ENCODE measurements around the gene CLEC9A.

Gene CLEC9A

DNA sequence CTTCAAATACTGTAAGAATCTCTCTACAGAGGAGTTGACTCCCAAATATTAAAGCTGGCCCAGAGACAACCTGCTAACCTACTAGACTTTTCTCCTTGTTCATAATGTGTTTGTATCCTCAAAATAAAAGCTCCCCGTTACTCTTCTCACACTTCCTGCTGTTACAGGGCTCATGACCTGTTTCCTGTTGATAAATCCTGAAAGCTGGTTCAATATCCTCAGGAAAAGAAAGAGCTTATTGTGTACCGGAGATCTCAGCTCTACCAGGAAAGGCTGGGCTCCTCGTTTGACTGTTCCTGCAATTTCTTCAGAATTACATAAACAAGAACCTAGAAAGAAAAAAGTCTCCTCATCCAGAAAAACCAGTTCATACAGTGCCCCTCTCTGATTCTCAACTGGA, 37.5 kb downstream of the CLEC9A start:
- DNase-seq: no peak

DNA sequence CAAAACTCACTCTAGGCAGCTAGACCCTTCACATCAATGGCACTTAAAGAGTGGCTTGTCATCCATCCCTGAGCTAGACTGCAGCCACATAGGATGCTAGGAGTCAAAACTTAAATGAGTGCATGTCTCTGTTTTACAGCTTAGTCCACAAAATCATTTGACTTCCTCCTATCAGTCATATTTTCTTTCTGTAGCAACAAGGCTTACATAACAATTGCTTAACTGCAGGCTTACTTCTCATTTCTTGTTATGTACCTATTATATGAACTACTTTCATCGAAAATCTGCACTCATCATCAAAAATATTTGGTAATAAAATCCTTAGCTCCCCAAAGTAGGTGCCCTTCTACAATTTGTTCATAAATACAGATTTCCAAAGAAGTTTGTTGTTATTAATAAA, 38.2 kb downstream of the CLEC9A start:
- DNase-seq: no peak

DNA sequence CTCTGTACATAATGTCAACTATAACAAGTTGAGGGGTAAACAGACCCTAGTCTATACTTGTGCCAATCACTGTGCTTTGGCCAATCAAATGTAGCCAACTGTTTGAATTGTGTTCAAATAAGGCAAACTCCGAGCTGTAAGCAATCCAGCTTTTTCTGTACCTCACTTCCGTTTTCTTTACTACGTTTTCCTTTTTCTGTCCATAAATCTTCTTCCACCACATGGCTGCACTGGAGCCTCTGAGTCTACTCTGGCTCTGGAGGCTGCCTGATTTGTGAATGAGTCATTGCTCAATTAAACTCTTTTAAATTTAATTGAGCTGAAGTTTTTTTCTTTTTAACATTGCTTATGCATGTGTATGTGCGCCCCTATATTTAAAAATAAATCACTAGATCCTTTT, 38.6 kb downstream of the CLEC9A start:
- DNase-seq: peak; percentile 57

DNA sequence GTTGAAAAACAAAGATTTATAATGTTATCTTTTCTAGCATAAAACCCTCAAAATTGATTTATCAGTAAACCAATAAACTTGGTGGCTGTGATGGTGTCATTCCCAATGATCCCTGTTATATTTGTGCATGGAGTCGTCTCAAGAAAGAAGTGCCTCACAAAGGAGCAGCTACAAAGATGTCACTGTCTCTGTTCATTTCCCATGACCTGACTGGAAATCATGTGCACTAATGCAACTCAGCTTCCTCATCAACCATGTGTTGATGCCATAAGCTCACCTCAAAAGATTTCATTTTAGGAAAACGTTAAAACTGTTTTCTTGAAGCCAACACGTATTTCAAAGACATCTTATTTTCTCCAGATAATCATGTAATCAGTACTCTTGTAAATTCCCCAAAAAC, 39.5 kb downstream of the CLEC9A start:
- DNase-seq: no peak

DNA sequence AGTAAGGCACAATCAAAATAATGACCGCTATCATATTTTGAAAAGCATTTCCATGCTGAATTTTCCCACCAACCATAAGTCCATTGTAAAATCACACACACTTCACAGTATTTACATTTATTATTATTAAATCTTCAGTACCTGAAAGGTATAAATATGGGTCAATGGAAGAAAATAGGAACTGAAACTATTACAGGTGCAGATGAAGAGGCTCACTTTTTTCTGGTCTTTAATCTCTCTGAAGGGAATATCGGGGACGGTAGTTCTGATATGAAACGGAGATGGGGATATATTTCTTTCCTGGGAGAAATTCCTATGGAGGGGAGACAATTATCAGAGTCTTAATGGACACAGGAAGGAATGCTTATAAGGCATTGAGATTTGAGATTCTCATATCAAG, 39.9 kb downstream of the CLEC9A start:
- DNase-seq: no peak

DNA sequence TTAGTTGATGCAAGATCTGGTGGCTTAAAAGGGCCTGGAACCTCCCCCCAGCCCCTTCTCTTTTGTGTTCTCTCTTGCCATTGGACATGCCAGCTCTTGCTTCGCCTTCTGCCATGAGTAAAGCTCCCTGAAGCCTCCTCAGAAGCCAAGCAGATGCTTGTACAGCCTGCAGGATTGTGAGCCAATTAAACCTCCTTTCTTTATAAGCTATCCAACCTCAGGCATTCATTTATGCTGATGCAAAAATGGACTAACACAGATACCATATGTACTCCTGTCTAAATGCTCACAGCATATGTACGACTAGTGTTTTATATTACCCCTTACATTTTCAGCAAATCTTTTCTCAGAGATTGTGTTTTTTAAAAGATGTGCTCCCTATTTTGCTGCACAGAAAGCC, 41.6 kb downstream of the CLEC9A start:
- DNase-seq: no peak

- DNase-seq: no peak
These were observed 42.8 kb downstream of the CLEC9A start for GRCh38 chr12:10073261-10073660.

GRCh38 chr12:10075451-10075850, 45.0 kb downstream of the CLEC9A start:
- no peak for DNase-seq

DNA sequence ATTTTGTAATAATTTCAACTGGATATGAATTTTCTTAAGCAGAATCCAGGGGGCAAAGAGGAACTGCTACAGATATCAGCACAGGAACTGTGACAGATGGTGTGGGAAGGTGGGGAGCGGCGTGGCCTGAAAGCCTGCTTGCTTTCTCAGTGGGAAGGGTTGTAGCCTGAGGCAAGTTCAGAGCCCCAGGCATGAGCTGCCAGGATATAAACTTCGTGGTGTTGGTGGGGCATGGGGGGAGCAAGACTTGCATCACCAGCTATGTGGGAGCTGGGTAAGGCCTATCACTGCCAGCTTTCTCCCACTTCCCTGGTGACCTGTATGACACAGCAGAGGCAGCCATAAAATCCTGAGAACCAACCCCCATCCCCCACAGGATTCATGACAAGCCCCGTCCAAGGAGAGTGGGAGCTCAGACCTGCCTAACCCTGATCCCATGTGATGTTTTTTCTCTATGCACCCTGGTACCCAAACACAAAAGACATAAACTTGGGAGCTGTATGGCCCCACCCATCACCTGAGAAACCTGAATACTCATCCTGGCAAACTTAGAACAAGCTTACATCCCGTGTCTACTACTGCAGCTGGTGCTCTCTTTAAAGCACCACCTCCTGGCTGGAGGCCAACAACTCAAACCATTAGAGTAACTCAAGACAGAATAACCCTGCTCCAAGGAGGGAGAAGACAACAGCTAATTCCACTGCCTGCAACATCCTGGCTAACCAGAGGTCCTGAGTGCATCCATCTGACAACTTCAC, 51.8 kb downstream of the CLEC9A start:
- DNase-seq: no peak

GRCh38 chr12:10084733-10085132, 54.3 kb downstream of the CLEC9A start:
- DNase-seq: no peak

DNA sequence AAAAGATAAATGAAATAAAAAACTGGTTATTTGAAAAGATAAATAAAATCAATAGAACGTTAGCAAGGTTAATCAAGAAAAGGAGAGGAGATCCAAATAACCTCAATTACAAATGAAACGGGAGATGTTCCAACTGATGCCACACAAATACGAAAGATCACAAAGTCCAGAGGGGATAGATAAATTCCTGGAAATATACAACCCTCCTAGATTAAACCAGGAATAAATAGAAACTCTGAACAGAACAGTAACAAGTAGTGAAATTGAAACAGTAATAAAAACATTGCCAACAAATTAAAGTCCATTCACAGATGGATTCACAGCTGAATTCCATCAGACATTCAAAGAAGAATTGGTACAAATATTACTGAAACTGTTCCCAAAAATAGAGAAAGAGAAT, 55.9 kb downstream of the CLEC9A start:
- DNase-seq: no peak

- DNase-seq: no peak
These were observed 57.5 kb downstream of the CLEC9A start for GRCh38 chr12:10088031-10088430.

DNA sequence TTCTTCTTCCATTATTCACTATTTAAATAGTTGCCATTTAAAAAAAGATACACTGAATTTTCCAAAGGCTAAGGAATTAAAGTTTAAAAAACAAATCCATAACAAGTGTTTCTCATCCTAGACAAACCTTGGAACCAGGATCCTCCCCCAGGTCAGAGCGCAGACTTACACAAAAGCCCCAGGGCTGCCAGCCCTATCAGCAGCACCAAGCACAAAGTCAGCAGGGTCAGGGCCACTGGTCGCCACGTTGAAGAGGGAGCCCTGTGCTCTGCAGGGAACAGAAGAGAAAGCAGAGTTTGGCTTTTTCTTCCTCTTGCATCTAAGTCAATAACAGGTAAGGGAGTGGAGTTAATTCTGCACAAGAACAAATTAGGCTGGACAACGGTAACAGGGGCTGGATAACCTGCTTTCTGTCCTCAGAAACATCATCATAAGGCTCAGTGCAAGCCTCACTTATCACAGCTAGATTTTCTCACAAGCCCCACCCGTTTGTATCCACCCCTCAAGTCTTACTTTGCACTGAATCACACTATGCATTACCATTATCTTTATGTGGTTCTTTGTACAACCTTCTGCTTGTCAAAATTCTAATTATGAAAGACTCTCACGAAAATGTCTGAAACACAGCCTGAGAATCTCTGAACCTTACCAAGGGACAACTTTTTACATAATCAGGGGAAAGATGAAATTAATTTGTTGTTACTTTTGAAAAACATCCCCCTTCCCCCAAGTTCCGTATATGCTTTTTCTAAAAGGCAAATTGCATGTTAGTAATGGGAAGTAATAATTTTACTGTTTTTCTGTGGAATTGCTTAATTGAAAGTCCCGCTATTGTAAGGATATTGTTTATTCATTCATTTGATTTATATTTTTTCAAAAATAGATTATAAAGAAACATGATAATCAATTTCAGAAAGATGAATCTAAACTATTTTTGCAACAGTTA, 58.7 kb downstream of the CLEC9A start:
- DNase-seq: no peak

- no peak for DNase-seq
These were observed 64.3 kb downstream of the CLEC9A start for GRCh38 chr12:10094646-10095395.

GRCh38 chr12:10095971-10096370, 65.5 kb downstream of the CLEC9A start:
- DNase-seq: no peak

GRCh38 chr12:10097521-10097920, 67.0 kb downstream of the CLEC9A start:
- DNase-seq: peak; percentile 16

- DNase-seq: peak; percentile 23
These were observed 68.3 kb downstream of the CLEC9A start, which contains the start of gene CLEC1A for GRCh38 chr12:10098791-10099190. Gene CLEC1A (minus strand): TSS chr12:10098985. CDS start chr12:10098922, 63 bp downstream.

DNA sequence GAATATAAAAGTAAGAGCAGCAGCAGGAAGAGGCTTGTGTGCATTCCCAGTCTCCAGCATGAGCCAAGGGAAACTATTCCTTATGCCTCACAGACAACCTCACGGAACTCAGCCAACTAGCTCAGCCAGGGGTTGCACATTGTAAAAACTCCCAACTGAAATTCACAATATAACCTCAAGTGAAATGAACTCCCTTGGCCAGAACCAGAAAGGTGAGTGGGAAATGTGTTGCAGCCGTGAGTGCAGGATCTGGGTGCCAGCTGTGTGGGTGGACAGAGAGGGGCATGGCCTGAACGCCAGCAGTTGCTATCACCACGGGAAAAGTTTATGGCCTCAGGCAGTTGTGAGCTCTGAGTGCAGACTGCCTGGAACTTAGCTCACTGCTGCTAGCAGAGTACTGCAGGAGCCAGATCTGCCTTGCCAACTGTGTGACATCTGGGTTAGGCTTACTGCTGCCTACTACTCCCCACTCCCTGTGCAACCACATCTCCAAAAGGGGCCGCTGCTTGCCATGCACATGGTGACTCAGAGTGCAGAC, 70.6 kb downstream of the CLEC9A start:
- DNase-seq: peak; percentile 64

DNA sequence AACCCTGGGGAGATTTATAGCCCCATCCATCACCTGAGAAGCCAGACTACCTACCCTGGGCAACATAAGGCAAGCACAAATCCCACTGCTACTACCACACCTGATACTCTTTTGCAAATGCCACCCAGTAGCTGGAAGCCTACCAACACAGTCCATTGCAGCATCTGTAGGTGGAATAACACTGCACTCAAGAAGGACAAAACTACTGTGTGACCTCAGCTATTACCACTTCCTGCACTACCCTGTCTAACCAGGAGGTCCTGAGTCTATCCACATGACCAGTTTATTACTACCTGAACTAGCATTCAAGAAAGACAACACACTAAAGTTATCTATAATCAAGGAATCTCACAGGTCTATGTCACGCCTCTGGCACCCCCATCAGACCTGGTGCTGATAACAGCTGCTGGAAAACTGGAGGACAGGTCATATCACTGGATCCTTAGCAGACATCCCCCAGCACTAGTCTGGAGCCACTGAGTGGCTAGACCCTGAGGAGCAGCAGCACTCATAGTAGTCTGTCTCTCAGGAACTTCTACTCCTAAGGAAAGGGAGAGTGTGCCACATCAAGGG, 71.3 kb downstream of the CLEC9A start:
- DNase-seq: no peak

- DNase-seq: no peak
These were observed 71.8 kb downstream of the CLEC9A start for GRCh38 chr12:10102322-10102721.

- no peak for DNase-seq
These were observed 79.9 kb downstream of the CLEC9A start for GRCh38 chr12:10110256-10110844.

DNA sequence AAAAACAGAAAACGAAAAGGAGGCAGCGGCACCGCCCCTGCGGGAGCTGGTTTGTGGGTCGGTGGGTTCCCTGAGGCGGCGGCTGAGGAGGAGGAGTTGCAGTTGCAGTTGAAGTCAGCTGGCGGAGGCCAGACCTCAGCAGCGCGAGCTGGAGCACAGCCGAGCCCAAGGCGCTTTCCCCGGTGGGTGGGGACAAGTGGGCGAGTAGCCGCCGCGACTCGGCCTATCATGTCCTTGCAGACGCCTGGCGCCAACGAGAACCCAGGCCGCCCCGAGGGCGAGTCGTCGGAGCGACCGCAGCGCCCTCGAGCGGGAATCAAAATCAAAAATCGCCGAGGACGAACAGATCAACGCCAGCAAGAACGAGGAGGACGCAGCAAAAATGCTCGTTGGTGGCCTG, 81.0 kb downstream of the CLEC9A start:
- no peak for DNase-seq
